PC-9 (cell line): Measurements from ENCODE around the gene PLCG2.

Experiments
- CTCF ChIP-seq: fragments of 200-600 bp; sonication (generic); conservative IDR thresholded peaks from 2 replicates; pipeline ENCODE4 v1.6.1; 2017; ENCODE audit warnings: mixed run types, antibody characterized with exemption, mild to moderate bottlenecking, moderate library complexity
- EZH2 ChIP-seq: fragments of 200-600 bp; sonication (generic); IDR thresholded peaks from 2 replicates; pipeline ENCODE4 v1.8.0; 2017; ENCODE audit warnings: antibody characterized with exemption, low read depth

- no peak for TF ChIP-seq CTCF
- no peak for TF ChIP-seq EZH2
These were observed 117.8 kb downstream of the PLCG2 start for GRCh38 chr16:81896902-81897301.
